AG09319 (cell line): ENCODE results near the gene CDC42BPB.

ENCODE experiments used
- DNase-seq: peaks from one replicate; pipeline ENCODE4 v3.0.0-alpha.2; 2010; ENCODE audit warnings: low read depth; ENCODE audit errors: extremely low read depth
- CTCF ChIP-seq: IDR thresholded peaks from 2 replicates; pipeline ENCODE4 v1.5.1; 2011; ENCODE audit warnings: low read depth, mild to moderate bottlenecking, inconsistent platforms, low read length, moderate library complexity

The CDC42BPB gene

DNA sequence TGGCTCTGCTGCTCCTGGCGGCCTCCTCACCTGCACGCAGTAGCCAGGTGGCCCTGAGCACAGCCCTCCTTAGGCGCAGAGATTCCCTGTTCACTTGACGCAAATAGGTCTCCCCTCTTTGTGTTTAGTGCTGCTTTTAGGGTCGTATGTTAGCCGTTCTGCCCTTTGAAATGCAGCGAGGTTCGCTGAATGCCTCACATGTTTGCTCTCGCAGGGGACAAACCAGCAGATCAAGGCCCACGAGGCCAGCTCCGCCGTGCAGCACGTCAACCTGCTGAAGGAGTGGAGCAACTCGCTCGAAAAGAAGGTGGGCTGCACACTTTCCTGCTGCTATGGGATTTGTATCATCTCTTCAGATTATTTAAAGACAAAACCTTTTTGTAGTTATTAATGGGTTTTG lies 166.2 kb downstream of the CDC42BPB start:
- no peak for DNase-seq
- TF ChIP-seq CTCF, result no peak

DNA sequence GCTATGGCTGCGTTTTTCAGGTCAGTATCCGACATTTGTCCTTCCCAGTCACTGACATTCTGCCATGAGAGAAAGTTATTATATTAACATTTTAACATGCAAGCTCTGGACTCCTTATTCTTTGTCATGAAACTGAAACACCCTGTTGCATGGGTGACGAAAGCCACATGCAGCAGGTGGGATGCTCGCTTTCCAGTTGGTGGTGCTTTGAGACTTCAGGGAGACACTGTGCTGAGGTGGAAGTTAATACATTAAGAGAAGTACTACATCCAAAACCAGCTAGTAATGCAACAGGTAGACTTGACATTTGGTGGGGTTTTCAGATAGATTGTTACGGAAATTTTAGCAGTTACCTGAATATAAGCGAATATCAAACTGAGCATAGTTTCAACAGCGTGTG lies 167.7 kb downstream of the CDC42BPB start:
- DNase-seq, result no peak
- TF ChIP-seq CTCF, result no peak

DNA sequence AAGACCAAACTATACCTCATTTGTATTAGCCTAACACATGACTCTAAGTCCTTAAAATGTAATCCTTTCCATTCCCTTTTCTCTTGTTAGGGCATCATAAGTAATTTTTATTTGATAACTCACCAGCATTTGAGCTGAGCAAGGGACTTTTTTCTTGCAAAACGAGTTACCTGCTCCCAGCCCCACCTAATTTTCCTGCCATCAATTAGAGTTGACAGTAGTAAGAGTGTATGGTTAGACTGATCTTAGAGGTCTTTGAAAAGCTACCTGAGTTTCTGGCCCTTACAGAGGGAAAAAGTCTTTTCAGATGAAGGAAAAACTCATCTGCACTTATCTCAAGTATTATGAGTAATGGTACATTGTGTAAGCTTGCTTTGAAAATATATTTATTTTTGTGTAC lies 168.6 kb downstream of the CDC42BPB start:
- DNase-seq, result no peak
- no peak for TF ChIP-seq CTCF

- DNase-seq, result no peak
- TF ChIP-seq CTCF, result no peak
Observed at GRCh38 chr14:102885737-102886447, 171.5 kb downstream of the CDC42BPB start.

DNA sequence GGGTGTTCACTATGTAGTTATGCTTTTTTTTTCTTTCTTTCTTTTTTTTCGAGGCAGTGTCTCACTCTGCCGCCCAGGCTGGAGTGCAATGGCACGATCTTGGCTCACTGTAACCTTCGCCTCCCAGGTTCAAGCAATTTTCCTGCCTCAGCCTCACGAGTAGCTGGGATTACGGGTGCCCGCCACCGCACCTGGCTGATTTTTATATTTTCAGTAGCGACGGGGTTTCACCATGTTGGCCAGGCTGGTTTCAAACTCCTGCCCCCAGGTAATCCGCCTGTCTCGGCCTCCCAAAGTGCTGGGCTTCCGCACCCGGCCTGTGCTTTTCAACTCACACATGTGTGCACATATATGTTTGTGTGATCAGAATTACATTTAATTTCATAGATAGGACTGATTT lies 173.8 kb downstream of the CDC42BPB start:
- DNase-seq, result no peak
- TF ChIP-seq CTCF, result no peak

- DNase-seq, result no peak
- no peak for TF ChIP-seq CTCF
Observed at GRCh38 chr14:102883089-102883541, 174.2 kb downstream of the CDC42BPB start.
